Measurements from ENCODE around the gene CD34.
A peak's percentile ranks its signal among the peaks of the same experiment; 100 is the strongest.

The CD34 gene

GRCh38 chr1:207872621-207873020, 38.3 kb downstream of the CD34 start:
- DNase-seq (ENCODE audit: low spot score): no peak

GRCh38 chr1:207871117-207871649, 39.7 kb downstream of the CD34 start:
- DNase-seq (ENCODE audit: low spot score): no peak

GRCh38 chr1:207870306-207871031, 40.5 kb downstream of the CD34 start:
- no peak for DNase-seq (ENCODE audit: low spot score)

- no peak for DNase-seq (ENCODE audit: low spot score)
Observed at GRCh38 chr1:207869859-207870258, 41.1 kb downstream of the CD34 start.

- DNase-seq (ENCODE audit: low spot score): peak; percentile 81
Observed at GRCh38 chr1:207868774-207869721, 41.9 kb downstream of the CD34 start.

- peak; percentile 57 for DNase-seq (ENCODE audit: low spot score)
Observed at GRCh38 chr1:207868251-207868773, 42.6 kb downstream of the CD34 start.

GRCh38 chr1:207867136-207868109, 43.5 kb downstream of the CD34 start:
- peak; percentile 35 for DNase-seq (ENCODE audit: low spot score)

- peak; percentile 75 for DNase-seq (ENCODE audit: low spot score)
Observed at GRCh38 chr1:207866471-207867135, 44.3 kb downstream of the CD34 start.

GRCh38 chr1:207863893-207864535, 46.9 kb downstream of the CD34 start:
- no peak for DNase-seq (ENCODE audit: low spot score)

- DNase-seq (ENCODE audit: low spot score): no peak
Observed at GRCh38 chr1:207862241-207862787, 48.6 kb downstream of the CD34 start.

- no peak for DNase-seq (ENCODE audit: low spot score)
Observed at GRCh38 chr1:207861442-207862177, 49.3 kb downstream of the CD34 start.

- DNase-seq (ENCODE audit: low spot score): no peak
Observed at GRCh38 chr1:207860531-207860930, 50.4 kb downstream of the CD34 start.

GRCh38 chr1:207858806-207859205, 52.1 kb downstream of the CD34 start:
- DNase-seq (ENCODE audit: low spot score): no peak

- DNase-seq (ENCODE audit: low spot score): no peak
Observed at GRCh38 chr1:207858281-207858680, 52.6 kb downstream of the CD34 start.

- DNase-seq (ENCODE audit: low spot score): no peak
Observed at GRCh38 chr1:207857447-207857846, 53.5 kb downstream of the CD34 start.

- no peak for DNase-seq (ENCODE audit: low spot score)
Observed at GRCh38 chr1:207856276-207857023, 54.5 kb downstream of the CD34 start.

- DNase-seq (ENCODE audit: low spot score): no peak
Observed at GRCh38 chr1:207854001-207854400, 56.9 kb downstream of the CD34 start.

GRCh38 chr1:207853372-207853757, 57.6 kb downstream of the CD34 start:
- DNase-seq (ENCODE audit: low spot score): no peak

All from hepatic stellate cell (primary cell).